Measurements from ENCODE around the gene SORL1-AS1.

SORL1-AS1 gene

GRCh38 chr11:121452609-121453150 lies at the start of gene SORL1-AS1:
Gene SORL1-AS1 (minus strand): TSS chr11:121452967.
- peak within 1 kb of the TSS; percentile 93 for H3K4me3 ChIP-seq (ENCODE audit: low read depth, low read length)
- TF ChIP-seq, protein P1, sequence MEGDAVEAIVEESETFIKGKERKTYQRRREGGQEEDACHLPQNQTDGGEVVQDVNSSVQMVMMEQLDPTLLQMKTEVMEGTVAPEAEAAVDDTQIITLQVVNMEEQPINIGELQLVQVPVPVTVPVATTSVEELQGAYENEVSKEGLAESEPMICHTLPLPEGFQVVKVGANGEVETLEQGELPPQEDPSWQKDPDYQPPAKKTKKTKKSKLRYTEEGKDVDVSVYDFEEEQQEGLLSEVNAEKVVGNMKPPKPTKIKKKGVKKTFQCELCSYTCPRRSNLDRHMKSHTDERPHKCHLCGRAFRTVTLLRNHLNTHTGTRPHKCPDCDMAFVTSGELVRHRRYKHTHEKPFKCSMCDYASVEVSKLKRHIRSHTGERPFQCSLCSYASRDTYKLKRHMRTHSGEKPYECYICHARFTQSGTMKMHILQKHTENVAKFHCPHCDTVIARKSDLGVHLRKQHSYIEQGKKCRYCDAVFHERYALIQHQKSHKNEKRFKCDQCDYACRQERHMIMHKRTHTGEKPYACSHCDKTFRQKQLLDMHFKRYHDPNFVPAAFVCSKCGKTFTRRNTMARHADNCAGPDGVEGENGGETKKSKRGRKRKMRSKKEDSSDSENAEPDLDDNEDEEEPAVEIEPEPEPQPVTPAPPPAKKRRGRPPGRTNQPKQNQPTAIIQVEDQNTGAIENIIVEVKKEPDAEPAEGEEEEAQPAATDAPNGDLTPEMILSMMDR (IDR thresholded peaks at IDR 0.05; ENCODE audit: borderline replicate concordance, insufficient read depth, low read depth, low read length): no peak

DNA sequence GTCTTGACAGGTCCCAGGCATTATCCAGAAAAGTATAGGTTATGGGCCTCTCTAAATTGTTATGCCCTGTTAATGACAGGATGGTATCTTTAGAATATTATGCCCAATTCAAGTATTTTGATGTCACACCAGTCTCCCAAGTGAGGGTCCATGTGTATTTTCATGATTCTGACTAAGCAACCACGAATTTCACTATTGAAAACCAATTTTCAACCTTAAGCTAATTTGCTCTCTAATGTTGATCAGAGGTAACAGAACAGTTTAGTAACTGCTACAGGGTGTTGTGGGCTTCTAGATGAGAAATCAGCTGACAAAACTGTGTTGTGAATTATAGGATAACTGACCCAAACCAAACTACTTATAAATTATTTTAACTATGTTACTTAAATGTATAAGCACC lies 48.0 kb upstream of the SORL1-AS1 start:
- no peak overlapping the region for H3K4me3 ChIP-seq (ENCODE audit: low read depth, low read length)
- TF ChIP-seq, protein P1 (IDR thresholded peaks at IDR 0.05; ENCODE audit: borderline replicate concordance, insufficient read depth, low read depth, low read length): no peak

- no peak overlapping the region for H3K4me3 ChIP-seq (ENCODE audit: low read depth, low read length)
- TF ChIP-seq, protein P1 (IDR thresholded peaks at IDR 0.05; ENCODE audit: borderline replicate concordance, insufficient read depth, low read depth, low read length): no peak
Observed at GRCh38 chr11:121500275-121500674, 47.5 kb upstream of the SORL1-AS1 start.

DNA sequence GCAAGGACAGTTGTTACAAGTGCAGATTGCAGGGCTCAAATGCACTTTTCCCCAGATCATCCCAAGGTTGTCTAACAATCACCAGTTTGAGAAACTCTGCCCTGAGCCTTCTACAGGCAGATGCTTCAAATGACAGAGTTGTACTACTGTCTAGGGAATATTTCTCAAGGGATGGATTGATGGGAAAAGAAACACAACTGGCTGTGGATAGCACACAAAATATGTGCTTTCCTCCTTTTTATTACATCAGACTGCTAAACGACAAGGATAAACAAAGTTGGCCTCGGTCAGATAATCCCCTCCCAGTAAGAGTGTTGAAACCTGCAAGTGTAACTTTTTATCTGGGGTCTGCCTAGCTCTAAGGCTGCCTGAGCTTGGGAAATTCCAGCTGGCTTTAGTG lies 46.6 kb upstream of the SORL1-AS1 start:
- H3K4me3 ChIP-seq (ENCODE audit: low read depth, low read length): no peak overlapping the region
- TF ChIP-seq, protein P1 (IDR thresholded peaks at IDR 0.05; ENCODE audit: borderline replicate concordance, insufficient read depth, low read depth, low read length): no peak

DNA sequence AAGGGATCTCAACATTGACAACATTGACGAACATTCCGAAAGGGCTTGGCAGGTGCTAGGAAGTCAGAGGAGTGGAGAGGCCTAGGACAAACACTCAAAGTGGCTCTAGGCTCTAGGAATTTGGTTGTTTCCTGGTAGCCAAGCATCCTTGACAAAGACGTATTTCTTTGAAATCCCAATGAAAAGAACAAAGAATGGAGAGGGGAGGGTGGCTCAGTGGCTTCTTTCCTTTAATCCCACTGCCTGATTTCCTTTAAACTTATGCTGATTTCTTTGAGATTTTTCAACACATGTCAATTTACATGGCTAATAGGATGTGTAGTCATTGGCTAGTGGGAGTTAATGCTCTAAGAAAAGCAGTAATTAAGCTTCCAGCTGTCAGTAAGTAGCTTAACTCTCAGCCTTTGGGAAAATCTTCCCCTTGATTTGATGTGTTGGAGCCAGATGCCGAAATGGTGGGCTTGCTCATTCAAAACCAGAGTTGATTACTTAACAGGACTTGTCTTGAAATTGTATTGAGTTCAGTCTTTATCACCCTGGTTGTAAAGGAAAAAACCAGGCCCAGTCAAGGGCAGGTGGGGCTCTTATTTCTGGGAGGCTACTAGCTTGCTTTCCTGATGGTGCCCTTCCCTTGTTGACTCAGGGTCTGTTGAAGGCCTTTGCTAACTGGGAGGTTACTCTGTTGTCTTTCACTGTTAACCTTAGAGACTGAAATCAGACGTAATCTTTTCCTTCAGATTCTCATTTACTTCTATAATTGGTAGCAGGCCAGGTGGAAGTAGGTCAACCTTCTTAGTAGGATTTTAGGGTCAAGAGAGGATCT lies 44.6 kb upstream of the SORL1-AS1 start:
- H3K4me3 ChIP-seq (ENCODE audit: low read depth, low read length): no peak overlapping the region
- TF ChIP-seq, protein P1 (IDR thresholded peaks at IDR 0.05; ENCODE audit: borderline replicate concordance, insufficient read depth, low read depth, low read length): no peak

DNA sequence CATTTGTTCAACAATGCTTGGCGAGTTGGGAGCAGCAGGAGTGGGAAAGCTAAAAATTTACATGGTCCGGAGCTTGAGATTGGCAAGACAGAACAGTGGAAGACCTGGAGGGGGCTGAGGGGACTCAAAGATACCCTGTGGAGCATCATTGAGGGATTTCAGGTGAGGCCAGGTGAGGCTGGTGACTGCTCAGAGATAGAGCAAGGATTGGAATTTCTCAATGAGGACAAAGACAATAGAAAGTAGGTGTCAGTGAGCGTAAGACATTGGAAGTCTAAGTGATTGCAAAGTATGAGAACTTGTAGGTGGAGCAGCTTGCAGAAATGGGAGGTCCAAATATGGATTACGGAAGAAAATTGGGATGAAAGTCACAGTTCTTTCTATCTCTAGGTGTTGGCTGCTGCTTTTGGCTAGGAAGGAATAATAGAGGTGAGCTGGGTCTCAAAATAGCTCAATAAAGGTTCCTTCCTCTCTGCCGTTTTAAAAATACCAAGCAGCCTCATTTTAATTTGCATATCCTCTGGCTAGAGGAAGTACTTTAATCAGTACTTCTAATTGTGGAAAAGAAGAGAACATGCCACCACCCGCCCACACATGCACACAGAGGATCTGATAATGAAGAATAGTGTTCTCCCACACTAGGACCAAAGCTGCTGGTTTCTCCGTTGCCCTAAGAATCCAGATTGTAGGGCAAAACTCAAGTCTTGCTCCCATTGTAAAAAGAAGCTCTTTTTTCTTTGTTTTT lies 41.8 kb upstream of the SORL1-AS1 start:
- H3K4me3 ChIP-seq (ENCODE audit: low read depth, low read length): peak overlapping the region; percentile 17
- TF ChIP-seq, protein P1 (IDR thresholded peaks at IDR 0.05; ENCODE audit: borderline replicate concordance, insufficient read depth, low read depth, low read length): no peak
